ENCODE results near the gene FAM174C. TPM values are rescaled to one million over a fixed set of nuclear protein-coding genes. Genes with fewer than 3 reads are reported as not detected.

FAM174C gene
- polyA plus RNA-seq, 1 experiment: 16.6 TPM

- ChIA-PET CTCF (no interaction called here), POLR2A (no interaction called here)
- Histone ChIP-seq H3K27me3 (ENCODE audit: control insufficient read depth, insufficient read depth, low read length) (no peaks in the 10 kb centered on the region), H3K4me3 (ENCODE audit: low read depth, low read length) (peak overlapping the region; percentile 75), H3K27ac (ENCODE audit: low read depth, low read length) (peak overlapping the region; percentile 91), H3K9me3 (ENCODE audit: control insufficient read depth, insufficient read depth, low read length) (peaks cover 12% of the 10 kb centered on the region; the same call in 1 of the 2 replicates)
- DNase-seq (ENCODE audit: low read depth, low spot score): no peak
- TF ChIP-seq CTCF (IDR thresholded peaks at IDR 0.05; ENCODE audit: low read depth, low read length): no peak
Observed at GRCh38 chr19:1275976-1276627, 772 bp downstream of the FAM174C start.

DNA sequence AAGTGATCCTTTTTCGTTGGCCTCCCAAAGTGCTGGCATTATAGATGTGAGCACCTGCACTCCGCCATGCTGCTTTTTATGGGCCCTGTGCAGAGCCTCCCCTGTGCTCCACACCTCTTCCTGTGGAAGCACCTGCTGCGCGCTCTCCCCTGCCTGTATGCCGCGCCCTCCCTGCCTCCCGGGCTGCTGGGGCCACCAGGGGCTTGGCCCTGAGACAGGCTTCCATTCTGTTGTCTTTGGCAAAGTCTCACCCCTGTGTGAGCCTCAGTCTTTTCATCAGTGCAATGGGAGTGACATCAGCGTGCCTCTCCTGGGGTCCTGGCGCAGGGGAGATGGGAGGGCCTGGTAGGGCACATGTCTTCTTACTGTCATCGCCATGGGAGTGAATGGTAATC is 1.3 kb downstream of the FAM174C start:
- DNase-seq (ENCODE audit: low read depth, low spot score): no peak
- Histone ChIP-seq H3K4me3 (ENCODE audit: low read depth, low read length) (peak overlapping the region; percentile 75), H3K27ac (ENCODE audit: low read depth, low read length) (no peak overlapping the region), H3K9me3 (ENCODE audit: control insufficient read depth, insufficient read depth, low read length) (peaks cover 12% of the 10 kb centered on the region; the same call in 1 of the 2 replicates), H3K27me3 (ENCODE audit: control insufficient read depth, insufficient read depth, low read length) (no peaks in the 10 kb centered on the region)
- POLR2A ChIA-PET: no interaction called here
- TF ChIP-seq CTCF (IDR thresholded peaks at IDR 0.05; ENCODE audit: low read depth, low read length): no peak
- CTCF ChIA-PET: no interaction called here

- POLR2A ChIA-PET: interaction anchor here (1.0 kb wide), 1 partner anchor 8 kb away, joined by 4 read pairs; the partner anchor contains the start of gene CIRBP
- H3K27me3 ChIP-seq (ENCODE audit: control insufficient read depth, insufficient read depth, low read length): no peaks in the 10 kb centered on the region
- CTCF ChIA-PET: no interaction called here
- no peak for DNase-seq (ENCODE audit: low read depth, low spot score)
- H3K9me3 ChIP-seq (ENCODE audit: control insufficient read depth, insufficient read depth, low read length): peaks cover 12% of the 10 kb centered on the region; the same call in 1 of the 2 replicates
- TF ChIP-seq CTCF (IDR thresholded peaks at IDR 0.05; ENCODE audit: low read depth, low read length): no peak
- H3K27ac ChIP-seq (ENCODE audit: low read depth, low read length): no peak overlapping the region
- H3K4me3 ChIP-seq (ENCODE audit: low read depth, low read length): no peak overlapping the region
Observed at GRCh38 chr19:1277061-1277460, 1.7 kb downstream of the FAM174C start.

DNA sequence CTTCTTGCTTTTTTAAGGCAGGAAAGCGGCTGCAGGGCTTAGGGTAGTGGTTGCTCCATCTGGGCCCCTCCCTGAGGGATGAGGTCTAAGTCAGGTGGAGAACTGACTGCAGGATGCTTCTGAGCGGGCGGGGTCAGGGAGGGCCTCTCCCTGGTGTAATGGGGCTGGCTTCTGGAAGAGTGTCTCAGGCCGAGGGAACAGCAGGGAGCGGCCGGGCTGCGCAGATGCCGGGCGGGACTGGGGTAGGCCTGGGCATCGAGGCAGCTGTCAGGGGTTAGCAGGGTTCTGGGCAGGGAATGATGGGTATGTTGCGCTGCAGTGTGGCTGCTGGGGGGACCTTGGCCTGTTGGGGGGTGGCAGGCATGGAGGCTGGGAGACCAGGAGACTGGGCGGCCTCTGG is 2.7 kb downstream of the FAM174C start:
- H3K27me3 ChIP-seq (ENCODE audit: control insufficient read depth, insufficient read depth, low read length): peaks cover 4% of the 10 kb centered on the region
- ChIA-PET CTCF (interaction anchor here (0.6 to 1.3 kb wide), 5 partner anchors 12 to 398 kb away, joined by 3 to 4 read pairs (median 3); no protein-coding TSS in a partner anchor), POLR2A (interaction anchor here (1.0 kb wide), 1 partner anchor 9 kb away, joined by 4 read pairs; the partner anchor contains the start of gene CIRBP)
- DNase-seq (ENCODE audit: low read depth, low spot score): no peak
- no peak overlapping the region for H3K4me3 ChIP-seq (ENCODE audit: low read depth, low read length)
- H3K9me3 ChIP-seq (ENCODE audit: control insufficient read depth, insufficient read depth, low read length): peaks cover 12% of the 10 kb centered on the region; the same call in 1 of the 2 replicates
- no peak for TF ChIP-seq CTCF (IDR thresholded peaks at IDR 0.05; ENCODE audit: low read depth, low read length)
- no peak overlapping the region for H3K27ac ChIP-seq (ENCODE audit: low read depth, low read length)
